GM19240 (cell line): ENCODE results near the gene LRP8.
A peak's percentile ranks its signal among the peaks of the same experiment; 100 is the strongest.

Source experiments
- DNase-seq: peaks from one replicate; pipeline ENCODE4 v3.0.0; 2011; ENCODE audit warnings: low spot score; ENCODE audit not compliant: insufficient read length

The LRP8 gene

DNA sequence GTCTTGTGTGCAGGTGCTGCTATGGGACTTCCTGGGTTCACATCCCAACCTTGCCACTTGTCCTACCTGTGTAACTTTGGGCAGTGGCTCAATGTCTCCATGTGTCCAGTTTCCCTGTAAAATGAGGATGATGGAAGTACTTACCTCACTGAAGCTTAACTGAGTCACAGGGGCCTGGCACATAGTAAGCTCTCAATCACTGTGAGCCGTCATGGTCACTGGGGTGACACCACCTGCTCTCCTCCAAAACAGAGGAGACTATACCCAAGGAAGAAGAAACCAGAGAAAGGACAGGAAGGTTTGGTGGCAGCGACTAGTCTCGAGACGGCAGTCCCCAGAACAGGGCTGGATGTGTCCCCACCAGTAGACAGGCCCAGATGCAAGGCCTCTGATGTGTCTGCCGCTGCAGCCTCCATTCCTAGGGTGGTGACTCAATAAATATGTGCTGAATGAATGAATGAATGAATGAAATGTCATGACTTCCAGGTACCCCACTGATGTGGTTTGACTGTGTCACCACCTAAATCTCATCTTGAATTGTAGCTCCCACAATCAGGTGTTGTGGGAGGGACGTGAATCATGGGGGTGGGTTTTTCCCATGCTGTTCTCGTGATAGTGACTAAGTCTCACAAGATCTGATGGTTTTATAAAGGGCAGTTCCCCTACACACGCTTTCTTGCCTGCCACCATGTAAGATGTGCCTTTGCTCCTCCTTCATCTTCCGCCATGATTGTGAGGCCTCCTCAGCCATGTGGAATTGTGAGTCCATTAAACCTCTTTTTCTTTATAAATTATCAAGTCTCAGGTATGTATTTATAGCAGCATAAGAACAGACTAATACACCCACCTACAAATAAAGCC is 13.0 kb upstream of the LRP8 start:
- DNase-seq: no peak

GRCh38 chr1:53339736-53340635 is 12.1 kb upstream of the LRP8 start:
- DNase-seq: no peak

DNA sequence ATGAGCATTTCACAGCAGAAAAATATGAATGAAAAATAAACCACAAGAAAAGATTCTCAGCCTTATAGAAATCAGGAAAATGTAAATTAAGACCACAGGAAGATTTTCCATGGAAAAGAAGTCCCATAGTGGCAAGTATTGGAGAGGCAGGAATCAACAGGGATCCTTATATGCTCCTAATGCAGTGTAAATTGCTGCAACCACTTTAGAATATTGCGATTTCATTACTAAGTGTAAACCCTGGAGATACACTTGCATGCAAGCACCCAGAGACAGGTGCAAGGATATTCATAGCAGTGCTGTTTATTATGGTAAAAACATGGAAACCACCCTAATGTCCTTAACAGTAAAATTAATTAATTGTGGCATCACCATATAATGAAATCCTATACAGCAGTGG is 10.6 kb upstream of the LRP8 start:
- no peak for DNase-seq

DNA sequence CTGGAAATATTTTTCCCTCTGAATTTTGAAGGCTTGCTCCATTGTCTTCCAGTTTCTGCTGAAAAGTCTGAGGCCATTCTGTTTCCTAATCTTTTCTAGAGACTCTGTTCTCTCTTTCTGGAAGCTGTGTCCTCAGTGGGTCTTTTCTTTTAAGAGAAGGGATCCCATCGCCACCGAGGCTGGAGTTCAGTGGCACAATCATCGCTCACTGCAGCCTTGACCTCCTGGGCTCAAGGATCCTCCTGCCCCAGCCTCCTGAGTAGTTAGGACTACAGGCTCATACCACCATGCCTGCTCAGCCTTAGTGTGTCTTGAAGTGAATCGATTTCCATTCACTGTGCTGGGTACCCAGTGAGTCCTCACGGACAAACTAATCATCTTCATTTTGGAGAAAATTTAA is 9.6 kb upstream of the LRP8 start:
- no peak for DNase-seq

- DNase-seq: no peak
Measured at GRCh38 chr1:53336146-53336545, 8.3 kb upstream of the LRP8 start.

DNA sequence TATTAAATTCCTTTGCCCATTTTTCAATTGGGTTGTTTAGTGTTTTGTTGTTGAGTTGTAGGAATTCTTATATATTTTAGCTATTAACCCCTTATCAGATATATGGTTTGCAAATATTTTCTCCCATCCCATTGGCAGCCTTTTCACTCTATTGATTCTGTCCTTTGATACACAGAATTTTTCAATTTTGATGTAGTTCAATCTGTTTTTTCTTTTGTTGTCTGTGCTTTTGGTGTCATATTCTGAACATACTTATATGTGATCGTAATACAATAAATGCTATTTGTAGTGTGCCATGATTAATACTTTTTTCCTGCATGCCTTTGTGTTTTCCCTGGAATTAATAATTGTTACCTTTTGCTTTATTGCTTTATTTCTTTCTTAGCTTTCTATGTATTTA is 7.8 kb upstream of the LRP8 start:
- DNase-seq: no peak

DNA sequence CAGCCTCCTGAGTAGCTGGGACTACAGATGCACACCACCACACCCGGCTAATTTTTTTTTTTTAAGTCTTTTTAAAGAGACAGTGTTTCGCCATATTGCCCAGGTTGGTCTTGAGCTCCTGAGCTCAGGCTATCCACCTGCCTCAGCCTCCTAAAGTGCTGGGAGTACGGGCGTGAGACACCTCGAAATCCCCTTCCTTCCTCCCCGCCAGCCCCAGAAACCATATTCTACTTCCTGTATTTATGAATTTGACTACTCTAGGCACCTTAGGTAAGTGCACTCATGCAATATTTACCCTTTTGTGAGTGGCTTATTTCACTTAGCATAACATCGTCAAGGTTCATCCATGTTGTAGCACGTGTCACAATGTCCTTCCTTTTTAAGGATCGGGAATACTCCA is 6.9 kb upstream of the LRP8 start:
- no peak for DNase-seq

GRCh38 chr1:53334312-53334711 is 6.4 kb upstream of the LRP8 start:
- DNase-seq: no peak

DNA sequence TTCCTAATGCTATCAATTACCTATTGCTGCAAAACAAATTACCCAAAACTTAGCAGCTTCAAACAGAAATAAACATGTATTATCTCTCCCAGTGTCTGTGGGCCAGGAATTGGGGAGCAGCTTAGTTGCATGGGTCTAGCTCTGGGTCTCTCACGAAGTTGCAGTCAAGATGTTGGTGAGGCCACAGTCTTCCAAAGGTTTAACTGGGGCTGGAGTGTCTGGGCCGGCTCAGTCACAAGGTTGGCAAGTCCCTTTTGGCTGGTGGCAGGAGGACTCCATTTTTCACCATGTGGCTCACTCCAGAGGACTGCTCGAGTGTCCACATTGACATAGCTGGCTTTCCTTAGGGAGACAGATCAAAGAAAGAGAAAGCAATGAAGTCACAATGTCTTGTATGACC is 5.0 kb upstream of the LRP8 start:
- DNase-seq: no peak

GRCh38 chr1:53332186-53332564 is 4.3 kb upstream of the LRP8 start:
- no peak for DNase-seq

DNA sequence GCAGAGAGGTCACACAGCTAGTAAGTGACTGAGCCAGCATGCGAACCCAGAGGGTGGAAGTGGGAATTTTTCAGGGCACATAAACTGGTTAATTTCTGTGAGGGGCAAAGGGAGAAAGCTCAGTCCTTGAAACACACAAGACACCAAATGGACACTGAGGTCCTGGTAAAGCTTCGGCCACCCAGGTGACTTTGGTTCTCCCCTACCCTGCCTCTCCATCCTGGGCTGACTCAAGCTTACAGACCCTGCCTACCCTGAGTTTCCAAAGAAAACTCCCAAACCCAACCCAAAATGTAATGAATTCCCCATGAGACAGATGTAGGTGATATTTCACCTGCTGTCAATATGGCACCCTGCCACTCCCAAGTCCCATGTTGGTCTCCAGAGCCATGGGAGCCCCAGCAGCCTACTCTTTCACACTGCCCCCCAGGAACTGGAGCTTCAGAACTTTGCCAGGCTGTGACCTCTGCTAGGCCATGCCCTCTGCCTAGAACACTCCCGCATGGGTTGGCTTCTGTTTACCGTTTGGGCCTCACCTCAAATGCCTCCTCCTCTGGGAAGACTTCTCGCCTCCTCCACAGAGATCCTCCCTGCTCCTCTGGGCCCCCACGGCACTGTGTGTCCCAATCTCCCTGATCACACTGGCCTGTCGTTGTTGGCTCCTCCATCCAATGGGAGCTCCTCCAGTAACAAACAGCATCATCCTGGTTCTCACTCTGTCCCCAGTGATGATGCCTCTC is 3.7 kb upstream of the LRP8 start:
- no peak for DNase-seq

DNA sequence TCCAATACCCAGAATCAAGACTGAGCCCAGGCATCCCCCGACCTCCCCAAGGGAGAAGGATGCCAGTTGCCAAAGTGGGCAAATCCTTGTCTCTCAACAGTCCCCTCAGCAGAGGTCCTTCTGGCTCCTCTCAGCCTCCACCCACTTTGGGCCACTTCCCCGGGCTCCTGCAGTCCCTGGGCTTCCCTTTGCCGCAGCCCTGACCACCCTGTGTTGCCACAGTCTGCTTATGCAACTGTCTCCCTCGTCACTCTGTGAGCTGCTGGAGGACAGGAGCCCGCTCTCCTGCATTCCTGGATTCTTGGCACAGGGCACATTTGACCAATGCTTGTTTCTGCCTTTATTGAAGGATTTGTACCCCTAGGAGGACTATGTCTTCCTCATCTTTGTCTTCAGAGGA is 2.9 kb upstream of the LRP8 start:
- DNase-seq: no peak

DNA sequence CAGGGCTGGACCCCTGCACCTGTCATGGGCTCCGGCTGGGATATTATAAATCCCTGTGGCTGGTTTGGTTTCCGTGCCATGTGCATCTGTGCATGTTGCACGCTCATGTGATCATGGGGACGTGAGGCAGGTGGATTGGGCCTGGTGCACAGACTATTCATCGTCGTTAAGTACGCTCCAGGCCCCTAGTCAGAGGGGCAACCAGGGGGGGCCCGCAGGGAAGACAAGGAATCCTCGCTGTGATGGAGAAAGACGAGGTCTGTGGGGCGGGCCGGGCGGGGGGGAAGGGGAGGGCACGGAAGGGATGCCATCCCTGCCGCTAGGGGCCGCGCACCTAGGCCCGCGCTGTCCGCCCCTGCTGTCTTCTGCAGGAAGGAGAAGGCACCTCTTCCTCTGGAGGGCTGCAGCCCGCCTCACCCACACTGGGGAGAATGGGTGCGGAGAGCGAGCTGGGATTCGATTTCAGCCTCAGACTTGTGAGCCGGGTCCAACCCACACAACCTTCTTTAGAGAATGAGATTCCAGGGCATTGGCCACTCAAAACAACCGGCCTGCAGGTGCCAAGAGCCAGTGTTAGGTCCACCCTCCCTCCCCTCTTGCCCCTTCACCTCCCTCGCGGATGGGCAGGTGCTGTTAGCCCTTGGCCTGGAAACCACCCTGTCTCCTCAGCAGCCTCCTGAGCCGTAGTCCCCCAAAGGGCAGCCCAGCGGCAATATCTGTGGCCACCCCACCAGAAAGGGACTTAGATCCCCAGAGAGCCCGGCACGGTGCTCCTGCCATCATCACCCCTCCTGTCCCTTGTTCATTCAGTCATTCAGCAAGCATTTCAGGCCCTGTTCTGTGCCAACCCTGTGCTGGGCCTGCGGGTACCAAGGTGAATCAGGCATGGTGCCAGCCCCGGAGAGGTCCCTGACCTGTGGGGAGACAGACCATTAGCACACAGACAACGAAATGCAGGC is 950 bp upstream of the LRP8 start:
- DNase-seq: no peak

- no peak for DNase-seq
Measured at GRCh38 chr1:53327182-53327913, 522 bp downstream of the LRP8 start.

- DNase-seq: no peak
Measured at GRCh38 chr1:53326598-53327181, 1.2 kb downstream of the LRP8 start.

DNA sequence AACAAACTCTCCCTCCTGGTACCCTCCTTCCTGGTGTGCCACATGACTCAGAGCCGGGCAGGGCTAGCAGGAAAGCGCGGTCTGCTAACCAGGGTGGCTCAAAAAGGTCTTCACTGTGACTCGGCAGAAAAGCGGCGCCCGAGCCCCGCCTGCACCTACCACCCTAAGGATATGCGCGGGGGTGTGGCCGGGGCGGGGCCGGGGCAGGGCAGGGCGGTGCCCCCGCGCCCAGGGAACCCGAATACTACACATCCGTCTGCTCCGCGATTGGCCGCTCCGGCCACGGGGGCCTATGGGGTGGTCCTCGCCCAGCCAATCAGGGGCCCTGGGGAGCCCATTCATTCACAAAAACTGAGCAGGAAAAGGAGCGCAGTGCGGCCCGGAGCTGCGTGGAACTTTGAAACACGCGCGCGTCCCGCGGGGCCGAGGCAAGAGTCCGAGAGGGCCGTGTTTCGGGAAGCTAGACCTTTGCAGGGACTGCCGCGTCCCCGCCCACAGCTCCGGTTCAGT is 1.7 kb downstream of the LRP8 start:
- DNase-seq: peak; percentile 95

DNA sequence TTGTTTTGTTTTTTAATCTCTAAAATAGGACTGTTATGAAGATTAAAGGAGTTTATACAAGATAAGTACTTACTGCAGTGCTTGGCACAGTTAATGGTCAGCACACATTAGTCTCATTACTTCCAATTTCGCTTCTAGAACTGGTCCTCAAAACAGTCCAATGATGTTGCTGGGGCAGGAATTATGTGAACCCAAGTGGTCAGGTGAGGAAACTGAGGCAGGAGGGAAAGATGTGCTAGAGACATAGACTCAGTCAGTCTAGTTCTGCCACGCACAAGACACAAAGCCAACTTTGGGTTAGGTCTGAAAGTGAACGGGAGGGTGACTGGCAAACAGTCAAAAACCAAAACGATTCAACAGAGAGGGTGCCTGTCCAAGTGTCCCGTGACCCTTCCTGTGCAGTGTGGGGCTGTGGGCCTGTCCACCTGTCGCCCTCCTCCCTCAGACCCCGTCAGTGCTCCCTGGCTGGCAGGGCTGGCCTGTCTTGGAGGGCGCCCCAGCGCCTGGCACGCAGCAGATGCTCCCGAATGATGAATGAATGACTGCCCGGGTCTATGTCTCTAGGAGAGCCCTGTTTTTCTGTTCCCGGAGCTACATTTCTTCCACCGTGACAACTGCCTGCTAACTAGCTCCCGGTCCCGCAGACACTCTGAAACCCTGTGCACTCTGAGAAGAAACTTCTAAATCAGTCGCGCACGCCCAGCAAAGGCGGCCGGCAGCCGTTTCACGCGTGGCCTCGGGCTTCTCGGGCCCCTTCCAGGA is 2.4 kb downstream of the LRP8 start:
- DNase-seq: no peak

DNA sequence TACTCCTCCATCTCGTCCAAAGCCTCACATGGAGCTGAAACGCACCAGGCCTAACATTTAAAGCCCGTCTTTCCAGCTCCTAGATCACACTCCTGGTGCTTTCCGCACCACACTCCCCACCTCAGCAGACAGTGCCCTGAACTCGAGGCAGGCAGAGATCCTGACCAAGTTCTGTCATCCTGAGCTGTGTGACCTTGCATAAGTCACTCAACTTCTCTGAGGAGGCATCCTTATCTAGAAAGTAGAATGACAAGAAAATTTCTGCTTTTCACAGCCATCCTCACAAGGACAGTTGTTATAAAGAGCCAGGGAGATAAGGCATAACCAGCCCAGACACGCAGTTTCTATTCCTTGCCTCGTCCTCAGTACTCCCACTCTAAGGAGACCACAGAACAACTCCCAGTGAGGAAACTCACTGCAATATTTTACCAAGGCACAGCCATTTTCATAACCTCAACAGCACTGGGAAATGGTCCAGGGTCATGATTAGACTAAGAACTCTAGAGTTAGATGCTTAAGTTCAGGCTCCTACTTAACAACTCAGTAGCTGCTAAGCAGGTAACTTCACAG is 3.1 kb downstream of the LRP8 start:
- no peak for DNase-seq
